Urinary bladder (tissue), 4 donors: Measurements from ENCODE around the gene RAB36. TPM values are rescaled to one million over a fixed set of nuclear protein-coding genes. Genes with fewer than 3 reads are reported as not detected.

Experiments
- DNase-seq: peaks from one replicate; pipeline ENCODE4 v3.0.0-alpha.2; 2015; ENCODE audit errors: extremely low spot score
- H3K27ac ChIP-seq: one replicate; pipeline ENCODE4 v1.5.1; 2013; ENCODE audit warnings: low read depth, mild to moderate bottlenecking, moderate library complexity
- H3K36me3 ChIP-seq: one replicate; pipeline ENCODE4 v1.6.1; 2013; ENCODE audit warnings: mild to moderate bottlenecking, moderate library complexity; ENCODE audit not compliant: insufficient read depth
- H3K4me1 ChIP-seq: one replicate; pipeline ENCODE4 v1.6.1; 2013; ENCODE audit warnings: mild to moderate bottlenecking, moderate library complexity; ENCODE audit not compliant: insufficient read depth
- H3K4me3 ChIP-seq: one replicate; pipeline ENCODE4 v1.5.1; 2013; ENCODE audit warnings: low read depth, low read length
- WGBS: extraction: QIAGEN DNeasy Blood & Tissue Kit; methylation state at CpG from one replicate; pipeline ENCODE4 v1.1.7; 2013; 5-methylcytosine and 5-hydroxymethylcytosine counted together
- polyA plus RNA-seq: library from polyadenylated mRNA; stranded (reverse); fragments of 200-250 nt; gene quantifications from one replicate; pipeline ENCODE4 v1.2.3, GENCODE V29; 2013
- total RNA-seq: library from RNA; depleted of rRNA; stranded (reverse); fragments of >200 nt; gene quantifications from one replicate; pipeline ENCODE4 v1.2.3, GENCODE V29; 2014
- donor health status: healthy with polysubstance abuse.
- donor health status: healthy.

RAB36 gene
- total and polyA plus RNA-seq, 2 donors, result 2.0 to 3.7 TPM

- DNase-seq, result no peak
- Histone ChIP-seq H3K4me3 (no peak overlapping the region), H3K27ac (no peak overlapping the region), H3K4me1 (no peaks in the 10 kb centered on the region), H3K36me3 (no peaks in the 10 kb centered on the region)
- 88% methylated on average over 12 of the region's 12 CpGs for WGBS
These were observed 40.9 kb upstream of the RAB36 start for GRCh38 chr22:23104187-23104971.

DNA sequence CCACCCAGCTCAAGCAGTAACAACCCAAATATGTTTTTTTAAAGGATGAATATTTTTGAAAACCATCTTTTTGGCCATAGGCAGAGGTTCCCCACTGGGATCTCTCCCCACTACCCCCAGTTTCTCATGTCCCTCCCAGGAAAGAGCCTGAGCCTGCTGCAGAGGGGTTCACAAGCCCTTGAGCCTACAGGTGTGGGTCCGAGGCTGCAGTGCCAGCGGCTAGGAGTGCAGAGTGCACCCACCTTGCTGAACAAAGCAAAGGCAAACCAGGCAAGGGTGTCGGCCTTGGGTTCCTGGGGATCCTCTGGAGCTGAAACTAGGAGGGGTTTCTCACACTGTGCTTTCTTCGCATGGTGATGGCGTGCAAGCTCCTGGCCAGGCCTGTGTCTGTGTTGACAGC lies 40.0 kb upstream of the RAB36 start:
- H3K36me3 ChIP-seq, result no peaks in the 10 kb centered on the region
- no peak overlapping the region for H3K27ac ChIP-seq
- 96% methylated on average over 5 of the region's 5 CpGs for WGBS
- no peak overlapping the region for H3K4me3 ChIP-seq
- no peak for DNase-seq
- H3K4me1 ChIP-seq, result no peaks in the 10 kb centered on the region

- DNase-seq, result no peak
- no peaks in the 10 kb centered on the region for H3K36me3 ChIP-seq
- 98% methylated on average over 5 of the region's 5 CpGs for WGBS
- no peak overlapping the region for H3K4me3 ChIP-seq
- no peaks in the 10 kb centered on the region for H3K4me1 ChIP-seq
- no peak overlapping the region for H3K27ac ChIP-seq
These were observed 39.4 kb upstream of the RAB36 start for GRCh38 chr22:23105919-23106318.

GRCh38 chr22:23106344-23106743 lies 38.9 kb upstream of the RAB36 start:
- no peak for DNase-seq
- Histone ChIP-seq H3K4me1 (no peaks in the 10 kb centered on the region), H3K27ac (no peak overlapping the region), H3K36me3 (no peaks in the 10 kb centered on the region), H3K4me3 (no peak overlapping the region)
- 93% methylated on average over 4 of the region's 4 CpGs for WGBS

GRCh38 chr22:23106906-23107367 lies 38.3 kb upstream of the RAB36 start:
- no peak overlapping the region for H3K27ac ChIP-seq
- DNase-seq, result no peak
- no peak overlapping the region for H3K4me3 ChIP-seq
- no peaks in the 10 kb centered on the region for H3K4me1 ChIP-seq
- no peaks in the 10 kb centered on the region for H3K36me3 ChIP-seq
- WGBS, result 71% methylated on average over 8 of the region's 8 CpGs

DNA sequence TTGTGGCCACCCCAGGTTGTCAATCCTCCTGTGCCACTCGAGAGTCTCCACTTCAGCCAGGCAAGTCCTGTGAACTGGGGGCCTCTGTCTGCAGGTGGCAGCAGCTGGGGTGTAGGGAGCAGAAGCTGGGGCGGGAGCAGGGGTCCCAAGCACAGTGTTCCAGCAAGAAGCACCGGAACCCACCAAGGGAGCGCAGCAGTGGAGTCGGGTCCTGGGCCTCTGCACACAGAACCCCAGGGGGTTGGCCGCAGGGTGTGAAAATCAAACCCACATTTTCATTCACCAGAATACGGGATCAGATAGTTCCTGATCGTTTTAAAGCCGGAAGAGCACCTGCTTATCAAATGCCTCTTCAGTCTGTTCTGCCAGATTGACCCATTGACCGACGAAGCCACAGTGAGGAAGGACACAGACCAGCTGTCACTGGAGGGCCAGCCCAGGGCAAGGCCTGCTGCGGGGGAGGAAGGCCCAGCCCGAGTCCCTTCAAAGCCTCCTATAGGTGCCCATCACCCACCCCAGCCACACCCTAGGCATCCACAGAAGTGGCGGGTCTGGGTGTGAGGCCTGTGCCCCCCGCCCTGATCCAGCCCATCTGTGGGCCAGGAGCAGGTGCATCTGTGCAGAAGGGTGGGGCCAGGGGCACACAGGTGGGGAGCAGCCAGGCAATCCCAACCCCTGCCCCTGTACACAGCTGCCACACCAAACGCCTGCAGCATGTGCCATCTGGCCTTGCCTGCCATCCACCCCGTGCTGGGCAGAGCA lies 37.6 kb upstream of the RAB36 start:
- WGBS, result 92% methylated on average over 17 of the region's 17 CpGs
- DNase-seq, result no peak
- no peak overlapping the region for H3K27ac ChIP-seq
- no peaks in the 10 kb centered on the region for H3K4me1 ChIP-seq
- H3K4me3 ChIP-seq, result no peak overlapping the region
- no peaks in the 10 kb centered on the region for H3K36me3 ChIP-seq

DNA sequence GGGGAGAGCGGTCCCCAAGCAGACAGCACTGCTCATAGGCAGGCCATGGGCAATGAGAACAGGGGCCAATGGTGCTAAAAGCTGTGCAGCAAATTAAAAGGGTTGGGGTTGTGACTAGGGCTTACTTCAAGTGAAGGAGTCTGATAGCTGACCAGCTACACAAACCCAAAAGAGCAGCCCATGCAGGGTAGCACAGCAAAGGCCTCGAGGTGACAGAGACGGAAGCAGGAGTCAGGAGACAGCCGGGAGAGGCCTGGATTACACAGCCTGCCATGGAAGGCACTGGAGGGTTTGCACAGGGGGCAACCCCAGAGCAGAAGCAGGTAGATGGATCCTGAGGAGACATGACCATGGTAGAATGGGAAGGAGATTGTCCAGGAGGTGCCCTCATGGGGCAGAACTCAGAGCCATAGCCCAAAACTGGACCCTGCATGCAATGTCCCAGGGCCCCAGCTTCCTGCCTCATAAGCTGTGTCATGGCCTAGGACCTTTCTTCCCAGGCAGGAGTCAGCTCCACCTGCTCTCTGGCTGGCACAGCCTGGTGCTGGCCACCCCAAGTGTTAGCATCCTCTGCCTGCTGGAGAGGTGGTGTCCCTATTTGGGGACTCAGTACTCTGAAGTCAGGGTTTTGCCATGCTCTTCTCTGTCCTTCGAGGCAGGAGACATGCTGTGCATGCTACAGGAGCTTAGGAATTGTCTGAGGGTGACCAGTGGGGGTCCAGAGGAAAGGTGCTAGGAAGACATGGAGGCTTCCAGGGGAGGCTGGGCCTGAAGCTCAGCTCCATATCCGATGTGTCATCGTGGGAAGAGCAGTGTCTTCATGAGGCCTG lies 36.8 kb upstream of the RAB36 start:
- Histone ChIP-seq H3K4me3 (no peak overlapping the region), H3K36me3 (no peaks in the 10 kb centered on the region), H3K4me1 (no peaks in the 10 kb centered on the region), H3K27ac (no peak overlapping the region)
- DNase-seq, result no peak
- WGBS, result 89% methylated on average over 7 of the region's 7 CpGs

DNA sequence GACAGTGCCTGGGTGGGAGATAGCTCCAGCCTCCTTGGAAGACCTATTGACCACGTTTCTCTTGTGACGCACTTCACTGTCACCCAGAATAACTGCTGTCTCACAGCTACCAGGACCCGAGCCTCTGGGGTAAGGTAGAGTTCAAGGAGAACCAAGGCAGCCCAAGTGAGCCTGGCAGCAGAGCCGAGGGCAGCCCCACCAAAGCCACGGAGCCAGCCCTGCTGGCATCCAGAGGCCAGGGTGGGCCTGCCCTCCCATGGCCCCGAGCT lies 36.3 kb upstream of the RAB36 start:
- 92% methylated on average over 6 of the region's 6 CpGs for WGBS
- DNase-seq, result no peak
- H3K36me3 ChIP-seq, result no peaks in the 10 kb centered on the region
- no peak overlapping the region for H3K27ac ChIP-seq
- H3K4me1 ChIP-seq, result no peaks in the 10 kb centered on the region
- no peak overlapping the region for H3K4me3 ChIP-seq

DNA sequence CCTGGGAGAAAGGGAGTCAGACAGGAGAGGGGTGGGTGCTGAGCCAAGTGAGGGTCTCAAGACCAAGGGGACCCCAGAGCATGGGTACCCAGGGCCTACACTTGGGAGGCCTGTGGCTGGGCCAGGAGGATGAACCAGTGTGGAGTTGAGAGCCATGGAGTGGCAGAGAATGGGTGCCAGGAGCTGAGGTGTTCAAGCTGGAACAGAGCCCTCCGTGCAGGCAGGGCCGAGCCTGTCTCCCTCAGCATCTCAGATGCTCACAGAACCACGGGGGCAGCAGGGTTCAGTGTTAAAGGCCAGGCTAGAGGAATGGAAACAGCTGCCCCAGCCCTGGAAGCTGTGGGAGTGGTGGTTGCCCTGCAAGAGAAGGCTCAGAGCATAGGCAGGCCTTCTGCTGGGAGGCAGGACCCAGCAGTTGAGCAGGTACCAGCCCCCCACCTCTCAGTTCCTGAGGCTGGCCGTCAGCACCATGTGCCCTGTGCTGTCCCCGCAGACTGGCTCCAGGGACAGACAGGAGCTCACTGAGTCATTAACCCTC lies 35.8 kb upstream of the RAB36 start:
- no peaks in the 10 kb centered on the region for H3K4me1 ChIP-seq
- 86% methylated on average over 5 of the region's 5 CpGs for WGBS
- no peak overlapping the region for H3K4me3 ChIP-seq
- H3K36me3 ChIP-seq, result no peaks in the 10 kb centered on the region
- DNase-seq, result no peak
- no peak overlapping the region for H3K27ac ChIP-seq

- H3K36me3 ChIP-seq, result no peaks in the 10 kb centered on the region
- H3K4me1 ChIP-seq, result no peaks in the 10 kb centered on the region
- no peak overlapping the region for H3K4me3 ChIP-seq
- no peak overlapping the region for H3K27ac ChIP-seq
- no peak for DNase-seq
- WGBS, result 80% methylated on average over 10 of the region's 10 CpGs
These were observed 34.9 kb upstream of the RAB36 start for GRCh38 chr22:23110190-23110921.

- Histone ChIP-seq H3K4me1 (no peaks in the 10 kb centered on the region), H3K27ac (no peak overlapping the region), H3K36me3 (no peaks in the 10 kb centered on the region), H3K4me3 (no peak overlapping the region)
- no peak for DNase-seq
- 80% methylated on average over 15 of the region's 15 CpGs for WGBS
These were observed 34.3 kb upstream of the RAB36 start for GRCh38 chr22:23110922-23111527.

- H3K27ac ChIP-seq, result no peak overlapping the region
- 90% methylated on average over 9 of the region's 9 CpGs for WGBS
- no peaks in the 10 kb centered on the region for H3K36me3 ChIP-seq
- H3K4me1 ChIP-seq, result no peaks in the 10 kb centered on the region
- DNase-seq, result no peak
- H3K4me3 ChIP-seq, result no peak overlapping the region
These were observed 32.7 kb upstream of the RAB36 start for GRCh38 chr22:23112472-23113012.
